Dendritic cell treated with granulocyte-macrophage colony-stimulating factor and Interleukin-4, amounts not matched to agents 40 ng/mL and 50 ng/mL, for 4 days (primary cell): ENCODE results near the gene SLC16A1.
"Not testable (repeated sequence)": the region's sequence is repeated elsewhere in the genome, so short reads cannot be mapped to it uniquely, and the experiment has no call there.

Source experiments
- H3K27ac Mint-ChIP-seq: one replicate; pipeline ENCODE4 v1.8.0; 2022; ENCODE audit warnings: mild to moderate bottlenecking, mixed read lengths
- H3K27me3 Mint-ChIP-seq: one replicate; pipeline ENCODE4 v1.8.0; 2022; ENCODE audit warnings: mild to moderate bottlenecking, mixed read lengths
- H3K36me3 Mint-ChIP-seq: one replicate; pipeline ENCODE4 v1.8.0; 2022; ENCODE audit warnings: low read depth, mixed read lengths
- H3K4me1 Mint-ChIP-seq: one replicate; pipeline ENCODE4 v1.8.0; 2022; ENCODE audit warnings: low read depth, mixed read lengths
- H3K4me3 Mint-ChIP-seq: one replicate; pipeline ENCODE4 v1.8.0; 2022; ENCODE audit warnings: mild to moderate bottlenecking, moderate library complexity, mixed read lengths
- H3K9me3 Mint-ChIP-seq: one replicate; pipeline ENCODE4 v1.8.0; 2022; ENCODE audit warnings: mixed read lengths
- intact Hi-C: fragments of 100-400 bp; cut with micrococcal nuclease; formaldehyde crosslinking; loops from one replicate; pipeline ENCODE4 v1.15.0; 2022

The SLC16A1 gene

DNA sequence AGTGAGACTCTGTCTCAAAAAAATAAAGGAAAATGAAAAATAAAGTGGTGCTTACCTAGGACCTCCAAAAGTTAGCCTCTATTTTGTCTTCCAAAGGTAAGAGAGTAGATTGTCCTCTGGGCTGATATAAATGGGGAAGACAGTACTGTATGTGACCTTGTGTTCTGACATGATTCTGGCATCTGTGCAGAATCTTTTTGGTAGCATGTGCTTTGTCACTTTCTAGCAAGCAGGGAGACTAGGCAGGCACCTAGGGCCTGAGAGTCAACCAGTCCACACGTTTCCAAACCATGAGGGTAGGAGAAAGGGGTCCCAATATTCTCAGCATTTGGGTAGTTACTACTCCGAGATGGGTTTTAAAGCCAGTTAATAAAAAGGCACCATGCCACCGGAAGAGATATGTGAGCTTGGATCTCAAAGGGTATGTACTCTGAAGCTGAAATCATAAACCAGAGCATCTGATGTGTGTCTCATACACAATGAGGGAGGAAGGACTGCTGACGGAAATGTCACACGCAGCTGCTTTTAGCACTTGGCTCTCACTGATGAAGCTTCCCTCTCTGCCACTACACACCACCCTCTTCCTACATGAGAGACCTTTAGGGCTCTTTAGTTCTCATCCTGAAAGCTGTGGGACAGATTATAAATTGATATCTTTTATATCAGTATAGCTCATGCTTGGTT lies 27.0 kb upstream of the SLC16A1 start:
- Mint-ChIP-seq H3K27me3 (no peaks in the 10 kb centered on the region), H3K27ac (peak overlapping the region; percentile 70)

DNA sequence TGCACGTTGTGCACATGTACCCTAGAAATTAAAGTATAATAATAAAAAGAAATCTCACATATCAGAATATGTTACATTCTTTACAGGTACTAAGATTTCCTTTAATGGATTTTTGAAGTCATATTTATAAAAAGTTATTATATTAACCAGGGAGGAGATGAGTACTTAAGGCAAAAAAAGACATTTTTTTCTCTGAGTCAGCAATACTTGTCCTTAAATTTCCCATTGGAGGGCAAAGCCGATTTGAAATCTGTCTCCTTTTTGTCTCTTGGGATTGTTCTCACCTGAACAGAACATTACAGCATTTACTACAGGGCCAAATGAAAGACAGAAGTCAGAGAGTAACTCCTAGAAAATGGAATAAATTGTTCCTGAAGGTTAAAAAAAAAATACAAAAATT lies 26.3 kb upstream of the SLC16A1 start:
- Mint-ChIP-seq H3K27ac (peak overlapping the region; percentile 84), H3K4me3 (no peak overlapping the region), H3K4me1 (peaks cover 39% of the 10 kb centered on the region), H3K9me3 (no peaks in the 10 kb centered on the region), H3K36me3 (no peaks in the 10 kb centered on the region), H3K27me3 (no peaks in the 10 kb centered on the region)
- intact Hi-C loops = no loop called here

More for the DNA sequence above, 27.0 kb upstream of the SLC16A1 start:
- no peak overlapping the region for H3K4me3 Mint-ChIP-seq
- H3K4me1 Mint-ChIP-seq = peaks cover 39% of the 10 kb centered on the region
- H3K36me3 Mint-ChIP-seq = no peaks in the 10 kb centered on the region
- no peaks in the 10 kb centered on the region for H3K9me3 Mint-ChIP-seq
- intact Hi-C loops = no loop called here

GRCh38 chr1:112981834-112982233 lies 25.8 kb upstream of the SLC16A1 start:
- Mint-ChIP-seq H3K4me3 (peak overlapping the region; percentile 53), H3K27ac (peak overlapping the region; percentile 84)

GRCh38 chr1:112981426-112981825 lies 25.4 kb upstream of the SLC16A1 start:
- Mint-ChIP-seq H3K4me1 (peaks cover 39% of the 10 kb centered on the region), H3K4me3 (no peak overlapping the region), H3K9me3 (no peaks in the 10 kb centered on the region), H3K27ac (peak overlapping the region; percentile 84), H3K36me3 (no peaks in the 10 kb centered on the region), H3K27me3 (no peaks in the 10 kb centered on the region)
- intact Hi-C loops = loop anchor here (2.0 kb wide), 1 partner anchor 25 kb away; the partner anchor contains the start of gene SLC16A1

More at GRCh38 chr1:112981834-112982233, 25.8 kb upstream of the SLC16A1 start:
- not testable (repeated sequence) for H3K9me3 Mint-ChIP-seq, H3K36me3 Mint-ChIP-seq, H3K27me3 Mint-ChIP-seq
- peaks cover 39% of the 10 kb centered on the region for H3K4me1 Mint-ChIP-seq
- intact Hi-C loops = loop anchor here (2.0 kb wide), 1 partner anchor 25 kb away; the partner anchor contains the start of gene SLC16A1

DNA sequence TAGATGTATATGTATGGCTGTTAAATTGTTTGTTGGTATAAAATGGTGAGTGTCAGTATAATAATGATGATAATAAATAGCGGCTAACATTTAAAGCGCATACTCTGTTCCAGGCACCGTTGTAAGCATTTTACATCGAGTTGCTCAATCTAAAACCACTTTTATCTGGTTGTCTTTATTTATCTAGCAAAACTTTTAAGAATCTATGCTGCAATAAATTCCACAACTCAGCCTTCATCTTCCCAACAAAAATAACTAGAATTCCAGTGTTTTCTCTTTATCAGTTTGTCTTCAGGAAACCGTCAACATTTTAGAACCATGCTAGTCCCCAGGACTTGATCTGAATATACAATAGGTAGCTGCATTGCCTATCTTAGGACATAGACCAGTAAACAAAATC lies 19.3 kb upstream of the SLC16A1 start:
- Mint-ChIP-seq H3K27me3 (no peaks in the 10 kb centered on the region), H3K4me3 (no peak overlapping the region), H3K9me3 (no peaks in the 10 kb centered on the region), H3K27ac (no peak overlapping the region), H3K36me3 (peaks cover 8% of the 10 kb centered on the region), H3K4me1 (peaks cover 6% of the 10 kb centered on the region)
- intact Hi-C loops = no loop called here

DNA sequence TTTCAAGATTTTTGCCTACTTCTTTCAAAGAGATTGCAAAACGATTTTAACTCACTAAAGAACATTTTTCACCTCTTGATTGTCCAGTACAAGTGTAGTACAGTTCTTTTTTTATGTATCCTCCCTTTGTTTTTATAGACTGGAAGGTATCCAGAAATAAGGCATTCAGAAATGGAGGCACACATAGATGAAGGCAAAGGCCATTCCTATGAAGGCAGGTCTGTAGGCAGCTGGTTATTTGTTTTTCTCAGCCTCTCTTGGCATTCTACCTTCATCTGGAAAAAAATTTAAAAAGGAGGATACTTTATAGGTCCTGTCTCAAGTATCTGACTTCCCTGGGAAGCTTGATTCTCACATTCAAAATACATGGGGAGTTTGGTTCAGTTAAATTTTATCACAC lies 18.6 kb upstream of the SLC16A1 start:
- Mint-ChIP-seq H3K4me3 (no peak overlapping the region), H3K4me1 (peaks cover 13% of the 10 kb centered on the region), H3K27ac (no peak overlapping the region), H3K27me3 (no peaks in the 10 kb centered on the region), H3K9me3 (no peaks in the 10 kb centered on the region), H3K36me3 (peaks cover 8% of the 10 kb centered on the region)
- intact Hi-C loops = no loop called here

GRCh38 chr1:112973788-112974187 lies 17.8 kb upstream of the SLC16A1 start:
- Mint-ChIP-seq H3K4me3 (no peak overlapping the region), H3K36me3 (peaks cover 12% of the 10 kb centered on the region), H3K27ac (no peak overlapping the region), H3K27me3 (no peaks in the 10 kb centered on the region), H3K4me1 (peaks cover 8% of the 10 kb centered on the region), H3K9me3 (no peaks in the 10 kb centered on the region)
- intact Hi-C loops = no loop called here

DNA sequence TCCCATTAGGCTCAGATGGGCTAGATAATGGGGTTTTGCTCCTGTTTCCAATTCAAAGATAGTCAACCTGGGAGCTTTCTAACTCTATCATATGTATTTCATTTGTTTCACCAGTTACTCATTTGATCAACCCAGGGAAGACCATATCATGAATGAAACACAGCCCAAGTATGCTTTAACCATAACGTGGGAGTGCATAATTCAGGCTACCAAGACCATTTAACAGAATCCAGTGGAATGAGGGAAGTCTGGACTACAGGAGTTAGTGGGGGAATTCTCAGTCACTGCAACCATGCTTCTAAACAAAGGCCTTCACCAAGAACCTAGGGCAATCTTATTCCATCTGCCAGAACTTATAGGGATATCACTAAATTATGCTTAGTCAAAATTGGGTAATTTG lies 15.0 kb upstream of the SLC16A1 start:
- Mint-ChIP-seq H3K27me3 (no peaks in the 10 kb centered on the region), H3K9me3 (no peaks in the 10 kb centered on the region), H3K27ac (no peak overlapping the region), H3K4me1 (peaks cover 8% of the 10 kb centered on the region), H3K4me3 (no peak overlapping the region), H3K36me3 (peaks cover 35% of the 10 kb centered on the region)
- intact Hi-C loops = no loop called here

- no peak overlapping the region for H3K4me3 Mint-ChIP-seq
- H3K27me3 Mint-ChIP-seq = no peaks in the 10 kb centered on the region
- H3K27ac Mint-ChIP-seq = no peak overlapping the region
- H3K4me1 Mint-ChIP-seq = peaks cover 13% of the 10 kb centered on the region
- intact Hi-C loops = no loop called here
- peaks cover 90% of the 10 kb centered on the region for H3K36me3 Mint-ChIP-seq
- H3K9me3 Mint-ChIP-seq = no peaks in the 10 kb centered on the region
Measured at GRCh38 chr1:112964347-112964746, 8.4 kb upstream of the SLC16A1 start.

GRCh38 chr1:112961072-112961471 lies 5.1 kb upstream of the SLC16A1 start:
- Mint-ChIP-seq H3K4me1 (peaks cover 32% of the 10 kb centered on the region), H3K9me3 (no peaks in the 10 kb centered on the region), H3K36me3 (peaks cover 73% of the 10 kb centered on the region), H3K27ac (no peak overlapping the region), H3K4me3 (no peak overlapping the region), H3K27me3 (no peaks in the 10 kb centered on the region)
- intact Hi-C loops = no loop called here

GRCh38 chr1:112960384-112960783 lies 4.4 kb upstream of the SLC16A1 start:
- Mint-ChIP-seq H3K4me3 (no peak overlapping the region), H3K36me3 (peaks cover 73% of the 10 kb centered on the region), H3K27me3 (no peaks in the 10 kb centered on the region), H3K27ac (no peak overlapping the region), H3K9me3 (no peaks in the 10 kb centered on the region), H3K4me1 (peaks cover 32% of the 10 kb centered on the region)
- intact Hi-C loops = no loop called here

DNA sequence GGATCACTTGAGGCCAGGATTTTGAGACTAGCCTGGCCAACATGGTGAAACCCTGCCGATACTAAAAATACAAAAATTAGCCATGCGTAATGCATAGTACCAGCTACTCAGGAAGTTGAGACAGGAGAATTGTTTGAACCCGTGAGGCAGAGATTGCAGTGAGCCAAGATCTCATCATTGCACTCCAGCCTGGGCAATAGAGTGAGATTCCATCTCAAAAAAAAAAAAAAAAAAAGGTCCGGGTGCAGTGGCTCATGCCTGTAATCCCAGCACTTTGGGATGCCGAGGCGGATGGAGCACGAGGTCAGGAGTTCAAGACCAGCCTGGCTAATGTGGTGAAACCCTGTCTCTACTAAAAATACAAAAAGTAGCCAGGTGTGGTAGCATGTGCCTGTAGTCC lies 2.2 kb upstream of the SLC16A1 start:
- not testable (repeated sequence) for H3K9me3 Mint-ChIP-seq
- peak overlapping the region; percentile 6 for H3K4me3 Mint-ChIP-seq

GRCh38 chr1:112957133-112957812 lies 1.3 kb upstream of the SLC16A1 start:
- intact Hi-C loops = loop anchor here (2.0 to 5.0 kb wide), 4 partner anchors 24 to 240 kb away; partner anchors contain the start of gene LRIG2
- Mint-ChIP-seq H3K4me3 (peak overlapping the region; percentile 94), H3K9me3 (no peaks in the 10 kb centered on the region), H3K27me3 (no peaks in the 10 kb centered on the region), H3K36me3 (peaks cover 45% of the 10 kb centered on the region), H3K4me1 (peaks cover 49% of the 10 kb centered on the region), H3K27ac (peak overlapping the region; percentile 98)

More for the DNA sequence above, 2.2 kb upstream of the SLC16A1 start:
- intact Hi-C loops = loop anchor here (5.0 kb wide), 1 partner anchor 114 kb away; the partner anchor contains the start of gene LRIG2
- H3K27me3 Mint-ChIP-seq, H3K27ac Mint-ChIP-seq: not testable (repeated sequence)
- H3K36me3 Mint-ChIP-seq = peaks cover 55% of the 10 kb centered on the region
- peaks cover 43% of the 10 kb centered on the region for H3K4me1 Mint-ChIP-seq

GRCh38 chr1:112956544-112957132 lies 642 bp upstream of the SLC16A1 start:
- intact Hi-C loops = loop anchor here (1.0 to 5.0 kb wide), 5 partner anchors 24 to 240 kb away; partner anchors contain the start of gene LRIG2
- Mint-ChIP-seq H3K9me3 (no peaks in the 10 kb centered on the region), H3K27me3 (no peaks in the 10 kb centered on the region), H3K36me3 (peaks cover 39% of the 10 kb centered on the region), H3K4me3 (peak overlapping the region; percentile 94), H3K4me1 (peaks cover 52% of the 10 kb centered on the region), H3K27ac (peak overlapping the region; percentile 98)
